B cell (primary cell): ENCODE data around the gene PI4KB. TPM values are rescaled to one million over a fixed set of nuclear protein-coding genes. Genes with fewer than 3 reads are reported as not detected.

ENCODE experiments used
- ATAC-seq: fragments of 200-7000 bp; cut with Tn5 transposase; one replicate; pipeline ENCODE4 v1.10.0; 2021; ENCODE audit warnings: low read depth, mild to moderate bottlenecking, moderate number of reproducible peaks, moderate library complexity
- CTCF ChIA-PET: fragments of 350-600 bp; sonication (Branson Sonifier 250); formaldehyde crosslinking; loops from one replicate; lab custom pipeline; 2021; ENCODE audit warnings: antibody characterized with exemption, inconsistent platforms; lab: Charles Lee
- POLR2A ChIA-PET: fragments of 350-600 bp; sonication (Branson Sonifier 250); formaldehyde crosslinking; loops from one replicate; lab custom pipeline; 2021; ENCODE audit warnings: antibody characterized with exemption; lab: Charles Lee
- DNase-seq: peaks from one replicate; pipeline ENCODE4 v3.0.0; 2013
- H2AFZ ChIP-seq: 2 replicates; pipeline ENCODE4 v1.6.1; 2012; ENCODE audit warnings: mild to moderate bottlenecking, low read depth, low read length; ENCODE audit not compliant: insufficient read depth, poor library complexity, severe bottlenecking
- H3K27ac ChIP-seq, 2 donors: 1 replicate in 1 of 2; 2 replicates in 1 of 2; pipeline ENCODE4 v1.5.1; 2012 to 2013; ENCODE audit warnings: low read length in 2 of 2, mild to moderate bottlenecking in 2 of 2, moderate library complexity in 1 of 2
- H3K27me3 ChIP-seq, 4 experiments: fragments of 200-600 bp in 1 of 4; sonication (generic) in 1 of 4; replicated peaks in 1 of 4; 1 replicate in 2 of 4; 2 replicates in 2 of 4; pipeline versions ENCODE4 v1.6.1 to v1.7.0; 2013 to 2016; ENCODE audit warnings: low read length in 3 of 4, mild to moderate bottlenecking in 2 of 4, mixed read lengths in 1 of 4, moderate library complexity in 1 of 4; ENCODE audit not compliant: insufficient read depth in 4 of 4, control insufficient read depth in 3 of 4; ENCODE audit errors: control extremely low read depth in 1 of 4
- H3K36me3 ChIP-seq, 2 experiments: replicated peaks in 1 of 2; 1 replicate in 1 of 2; 2 replicates in 1 of 2; pipeline versions ENCODE4 v1.6.1 to v1.7.1; 2013; ENCODE audit warnings: low read length in 1 of 2; ENCODE audit not compliant: insufficient read depth in 2 of 2, control insufficient read depth in 1 of 2; ENCODE audit errors: control extremely low read depth in 1 of 2, extremely low read depth in 1 of 2
- H3K4me1 ChIP-seq, 2 donors: fragments of 200-600 bp in 1 of 2; sonication (generic) in 1 of 2; 1 replicate in 1 of 2; 2 replicates in 1 of 2; pipeline versions ENCODE4 v1.5.1 to v1.6.1; 2013 to 2017; ENCODE audit warnings: low read length in 2 of 2; ENCODE audit not compliant: control insufficient read depth in 2 of 2, insufficient read depth in 2 of 2
- H3K4me2 ChIP-seq: replicated peaks from 2 replicates; pipeline ENCODE3; 2012; ENCODE audit warnings: mild to moderate bottlenecking, low read depth, low read length; ENCODE audit not compliant: poor library complexity, severe bottlenecking
- H3K4me3 ChIP-seq, 5 experiments: fragments of 200-600 bp in 1 of 5; sonication (generic) in 1 of 5; 1 replicate in 3 of 5; 2 replicates in 2 of 5; pipeline versions ENCODE4 v1.5.1 to v1.7.0; 2011 to 2016; ENCODE audit warnings: low read length in 4 of 5, mild to moderate bottlenecking in 4 of 5, low read depth in 2 of 5, control low read depth in 1 of 5, moderate library complexity in 1 of 5; ENCODE audit not compliant: insufficient read depth in 1 of 5; ENCODE audit errors: control extremely low read depth in 1 of 5, extremely low read depth in 1 of 5
- H3K79me2 ChIP-seq: fragments of 200-600 bp; sonication (generic); one replicate; pipeline ENCODE4 v1.6.0; 2016; ENCODE audit warnings: low read length; ENCODE audit not compliant: control insufficient read depth, insufficient read depth
- H3K9ac ChIP-seq: fragments of 200-600 bp; sonication (generic); 2 replicates; pipeline ENCODE4 v1.6.1; 2017; ENCODE audit warnings: mild to moderate bottlenecking, low read length, moderate library complexity
- H3K9me3 ChIP-seq, 3 donors: one replicate each; pipeline versions ENCODE4 v1.6.1 to v1.7.1; 2013; ENCODE audit warnings: low read length in 2 of 3; ENCODE audit not compliant: control insufficient read depth in 2 of 3, insufficient read depth in 1 of 3; ENCODE audit errors: control extremely low read depth in 1 of 3
- H4K20me1 ChIP-seq: 2 replicates; pipeline ENCODE4 v1.6.0; 2012; ENCODE audit warnings: mild to moderate bottlenecking, low read length; ENCODE audit not compliant: insufficient read depth, control insufficient read depth, poor library complexity, severe bottlenecking
- H3K27ac Mint-ChIP-seq: one replicate; pipeline ENCODE4 v1.8.0; 2021; ENCODE audit warnings: mixed read lengths
- H3K27me3 Mint-ChIP-seq: one replicate; pipeline ENCODE4 v1.8.0; 2021; ENCODE audit warnings: mixed read lengths
- H3K4me1 Mint-ChIP-seq: one replicate; pipeline ENCODE4 v1.8.0; 2021; ENCODE audit warnings: mixed read lengths
- H3K4me3 Mint-ChIP-seq: one replicate; pipeline ENCODE4 v1.8.0; 2021; ENCODE audit warnings: mixed read lengths
- H3K9me3 Mint-ChIP-seq: one replicate; pipeline ENCODE4 v1.8.0; 2022; ENCODE audit warnings: mixed read lengths; ENCODE audit not compliant: insufficient read depth
- EZH2 ChIP-seq: IDR thresholded peaks from 2 replicates; pipeline ENCODE4 v1.6.1; 2012; ENCODE audit warnings: borderline replicate concordance, low read depth, mild to moderate bottlenecking, moderate library complexity, low read length; ENCODE audit not compliant: insufficient read depth, poor library complexity, severe bottlenecking
- WGBS: methylation state at CpG from one replicate; pipeline ENCODE4 v1.1.5; 2013; ENCODE audit warnings: missing lambda C conversion rate; ENCODE audit not compliant: insufficient coverage; 5-methylcytosine and 5-hydroxymethylcytosine counted together
- intact Hi-C: fragments of 100-400 bp; cut with micrococcal nuclease; formaldehyde crosslinking; loops from one replicate; pipeline ENCODE4 v1.10.0; 2022
- polyA plus RNA-seq: library from polyadenylated mRNA; depleted of rRNA; stranded (reverse); fragments of >200 nt; gene quantifications from 2 replicates; pipeline ENCODE4 v1.2.3, GENCODE V29; 2012
- total RNA-seq, 2 donors: library from RNA; stranded (reverse); fragments of 120-200 nt in 1 of 2; gene quantifications; 1 replicate in 1 of 2; 2 replicates in 1 of 2; pipeline versions ENCODE4 v1.2.3 to v1.2.4, GENCODE V29; 2013 to 2022
- TF ChIP-seq, protein P1 (sequence below): fragments of 200-600 bp; IDR thresholded peaks from one replicate; pipeline ENCODE4 v1.8.0; 2022; ENCODE audit warnings: antibody characterized with exemption, mild to moderate bottlenecking

The PI4KB gene
- total and polyA plus RNA-seq, 2 donors (not counting 1 experiment from before 2014, with no cell fraction given) = 110 to 138 TPM

DNA sequence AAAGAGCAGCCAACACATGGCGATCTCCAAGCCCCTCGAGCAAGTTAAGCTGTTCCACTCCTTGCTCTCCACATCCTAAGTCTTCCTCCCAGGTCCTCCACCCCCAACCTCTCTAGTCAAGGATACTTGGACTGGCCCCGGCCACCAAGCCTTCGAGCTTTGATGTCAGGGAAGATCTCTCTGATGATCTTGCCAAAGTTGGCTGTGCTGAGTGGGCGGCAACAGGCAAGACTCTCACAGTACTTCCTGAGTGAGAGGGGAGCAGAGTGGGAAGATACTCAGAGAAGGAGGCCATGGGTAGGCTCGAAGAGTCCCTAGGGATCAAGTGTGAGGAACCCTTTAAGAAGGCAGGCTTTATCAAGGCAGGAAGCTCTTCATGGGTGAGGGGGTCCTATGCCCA, 17.1 kb upstream of the PI4KB start:
- intact Hi-C loops = loop anchor here (10.0 kb wide), 1 partner anchor 179 kb away; the partner anchor contains the start of genes LYSMD1 and SCNM1
- H3K27ac ChIP-seq = peak overlapping the region; percentile 14 to 99
- peaks cover 37 to 44% of the 10 kb centered on the region in 2 donors for H3K4me1 ChIP-seq
- H3K36me3 ChIP-seq = peaks cover 3 to 44% of the 10 kb centered on the region in 2 experiments
- Mint-ChIP-seq H3K27me3 (no peaks in the 10 kb centered on the region), H3K9me3 (no peaks in the 10 kb centered on the region), H3K4me1 (peaks cover 60% of the 10 kb centered on the region), H3K4me3 (peak overlapping the region; percentile 31), H3K27ac (peak overlapping the region; percentile 83)
- H3K27me3 ChIP-seq = no peaks in the 10 kb centered on the region
- H3K9ac ChIP-seq = no peak overlapping the region
- CTCF ChIA-PET = interaction anchor here (1.2 to 9.8 kb wide), 3 partner anchors 15 to 245 kb away, joined by 3 to 239 read pairs (median 148); partner anchors contain the start of gene PI4KB
- no peaks in the 10 kb centered on the region for H3K9me3 ChIP-seq
- H2AFZ ChIP-seq = no peak overlapping the region
- H3K79me2 ChIP-seq = peaks cover 42% of the 10 kb centered on the region
- POLR2A ChIA-PET = interaction anchor here (0.5 to 1.6 kb wide), 3 partner anchors 18 to 49 kb away, joined by 3 to 6 read pairs (median 5); partner anchors contain the start of gene PI4KB
- ATAC-seq (no peak), DNase-seq (no peak)
- TF ChIP-seq, protein P1, sequence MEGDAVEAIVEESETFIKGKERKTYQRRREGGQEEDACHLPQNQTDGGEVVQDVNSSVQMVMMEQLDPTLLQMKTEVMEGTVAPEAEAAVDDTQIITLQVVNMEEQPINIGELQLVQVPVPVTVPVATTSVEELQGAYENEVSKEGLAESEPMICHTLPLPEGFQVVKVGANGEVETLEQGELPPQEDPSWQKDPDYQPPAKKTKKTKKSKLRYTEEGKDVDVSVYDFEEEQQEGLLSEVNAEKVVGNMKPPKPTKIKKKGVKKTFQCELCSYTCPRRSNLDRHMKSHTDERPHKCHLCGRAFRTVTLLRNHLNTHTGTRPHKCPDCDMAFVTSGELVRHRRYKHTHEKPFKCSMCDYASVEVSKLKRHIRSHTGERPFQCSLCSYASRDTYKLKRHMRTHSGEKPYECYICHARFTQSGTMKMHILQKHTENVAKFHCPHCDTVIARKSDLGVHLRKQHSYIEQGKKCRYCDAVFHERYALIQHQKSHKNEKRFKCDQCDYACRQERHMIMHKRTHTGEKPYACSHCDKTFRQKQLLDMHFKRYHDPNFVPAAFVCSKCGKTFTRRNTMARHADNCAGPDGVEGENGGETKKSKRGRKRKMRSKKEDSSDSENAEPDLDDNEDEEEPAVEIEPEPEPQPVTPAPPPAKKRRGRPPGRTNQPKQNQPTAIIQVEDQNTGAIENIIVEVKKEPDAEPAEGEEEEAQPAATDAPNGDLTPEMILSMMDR = no peak
- TF ChIP-seq EZH2 = no peak
- H3K4me3 ChIP-seq = no peak overlapping the region
- H3K4me2 ChIP-seq = no peak overlapping the region
- 87% methylated on average over 3 of the region's 6 CpGs for WGBS
- no peaks in the 10 kb centered on the region for H4K20me1 ChIP-seq

DNA sequence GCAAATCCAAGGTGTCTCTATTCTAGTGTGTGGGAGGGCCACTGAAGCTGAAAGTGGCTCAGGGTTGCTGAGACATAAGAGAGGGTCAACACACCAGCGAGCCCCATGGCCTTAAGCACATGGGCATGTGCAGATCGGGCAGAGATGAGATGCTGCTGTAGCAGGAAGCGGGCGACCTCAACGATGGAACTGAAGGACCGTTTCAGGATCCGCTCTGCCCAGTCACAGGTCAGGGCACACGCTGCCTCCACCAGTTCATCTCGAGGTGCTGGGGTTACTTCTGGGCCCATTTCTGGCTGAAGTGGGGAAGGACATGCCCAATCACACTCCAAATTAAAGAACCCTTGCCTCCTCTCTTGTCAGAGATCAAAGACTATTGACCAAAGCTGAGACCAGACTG, 16.4 kb upstream of the PI4KB start:
- TF ChIP-seq, protein P1 = no peak
- TF ChIP-seq EZH2 = no peak
- H3K9me3 Mint-ChIP-seq = no peaks in the 10 kb centered on the region
- peak overlapping the region; percentile 83 for H3K27ac Mint-ChIP-seq
- no peak overlapping the region for H3K4me3 Mint-ChIP-seq
- Histone ChIP-seq H3K36me3 (peaks cover 3 to 44% of the 10 kb centered on the region in 2 experiments), H3K27ac (peak overlapping the region; percentile 25 to 99), H3K79me2 (peaks cover 36% of the 10 kb centered on the region), H2AFZ (no peak overlapping the region), H3K9me3 (no peaks in the 10 kb centered on the region), H3K4me2 (no peak overlapping the region), H3K9ac (no peak overlapping the region), H3K4me1 (peaks cover 37 to 41% of the 10 kb centered on the region in 2 donors), H3K27me3 (no peaks in the 10 kb centered on the region), H4K20me1 (no peaks in the 10 kb centered on the region), H3K4me3 (no peak overlapping the region)
- DNase-seq = no peak
- peaks cover 60% of the 10 kb centered on the region for H3K4me1 Mint-ChIP-seq
- H3K27me3 Mint-ChIP-seq = no peaks in the 10 kb centered on the region
- ChIA-PET CTCF (interaction anchor here (1.2 to 9.8 kb wide), 3 partner anchors 14 to 244 kb away, joined by 3 to 239 read pairs (median 148); partner anchors contain the start of gene PI4KB), POLR2A (no interaction called here)
- no peak for ATAC-seq
- intact Hi-C loops = loop anchor here (10.0 kb wide), 1 partner anchor 179 kb away; the partner anchor contains the start of genes LYSMD1 and SCNM1
- WGBS = 81% methylated on average over 9 of the region's 9 CpGs
